ENCODE results near the gene CDH11. TPM values are rescaled to one million over a fixed set of nuclear protein-coding genes. Genes with fewer than 3 reads are reported as not detected.

The CDH11 gene
- total RNA-seq, 1 experiment from 2014 or later = 5.4 TPM

DNA sequence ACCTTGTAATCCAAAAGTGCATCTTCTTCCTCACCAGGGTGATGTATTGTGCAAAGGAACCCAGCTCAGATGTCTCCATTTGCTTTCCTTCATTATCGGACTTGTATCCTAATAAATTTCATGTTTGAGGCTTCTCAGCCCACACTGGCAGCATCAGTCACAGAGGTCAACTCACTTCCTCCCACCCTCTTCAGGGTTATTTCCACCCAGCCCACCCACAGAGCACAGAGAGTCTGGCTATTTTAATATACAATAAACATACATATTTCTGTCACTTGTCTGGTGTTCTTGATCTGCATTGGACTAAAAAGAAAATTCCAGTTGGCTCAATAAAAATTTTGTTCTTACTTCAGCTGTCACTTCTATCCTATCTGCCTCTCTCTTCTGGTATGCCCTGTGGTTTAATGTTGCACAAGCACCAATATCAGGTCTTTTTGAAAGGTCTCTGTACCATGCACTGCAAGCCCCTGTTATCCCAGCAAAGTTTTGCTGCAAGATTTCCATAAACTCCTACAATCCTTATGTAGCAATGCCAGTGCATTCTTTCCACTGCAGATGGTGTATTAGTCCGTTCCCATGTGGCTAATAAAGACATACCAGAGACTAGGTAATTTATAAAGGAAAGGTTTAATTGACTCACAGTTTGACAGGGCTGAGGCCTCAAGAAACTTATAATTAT, 201.8 kb downstream of the CDH11 start:
- no peaks in the 10 kb centered on the region for H3K79me2 ChIP-seq (ENCODE audit: insufficient read depth, low read length)
- H4K8ac ChIP-seq (replicated peaks; ENCODE audit: insufficient read length, low read depth, low read length) = no peak overlapping the region
- H2BK120ac ChIP-seq (ENCODE audit: low read depth, low read length, poor library complexity, severe bottlenecking) = no peak overlapping the region
- H2BK5ac ChIP-seq (ENCODE audit: insufficient read length, low read length) = no peak overlapping the region
- Mint-ChIP-seq H3K27me3 (ENCODE audit: low read depth) (no peaks in the 10 kb centered on the region), H3K4me3 (no peak overlapping the region), H3K4me1 (peaks cover 6 to 7% of the 10 kb centered on the region in 2 experiments), H3K36me3 (ENCODE audit: insufficient read depth in 1 of 3, low read depth in 3 of 3) (no peaks in the 10 kb centered on the region; a peak in 1 of 7 replicates), H3K9me3 (peaks cover 0 to 2% of the 10 kb centered on the region in 2 experiments; a peak in 2 of 5 replicates), H3K27ac (no peak overlapping the region)
- H3K14ac ChIP-seq (ENCODE audit: insufficient read depth, low read length) = no peak overlapping the region
- no peaks in the 10 kb centered on the region for H3K4me1 ChIP-seq (ENCODE audit: insufficient read depth, low read length)
- H3K56ac ChIP-seq (ENCODE audit: insufficient read length, low read depth, low read length) = no peak overlapping the region
- H2BK15ac ChIP-seq (ENCODE audit: low read depth, low read length) = no peak overlapping the region
- no peak overlapping the region for H3K4ac ChIP-seq (ENCODE audit: low read depth, low read length)
- H2AK5ac ChIP-seq (ENCODE audit: insufficient read length, low read length) = no peak overlapping the region
- no peak overlapping the region for H2BK20ac ChIP-seq (ENCODE audit: low read depth, low read length, poor library complexity, severe bottlenecking)
- no peak for TF ChIP-seq CTCF (conservative IDR thresholded peaks at IDR 0.05)
- no peak overlapping the region for H2BK12ac ChIP-seq (ENCODE audit: insufficient read length, low read depth, low read length)
- DNase-seq = no peak
- no CpG with 5 or more reads among the region's 2 CpGs for WGBS (ENCODE audit: extremely low coverage, insufficient read length, low lambda C conversion rate)
- H3K23ac ChIP-seq (ENCODE audit: insufficient read length, low read depth, low read length) = no peak overlapping the region
- no peaks in the 10 kb centered on the region for H3K9me3 ChIP-seq (ENCODE audit: control insufficient read depth, low read depth, low read length)
- H4K20me1 ChIP-seq (ENCODE audit: control insufficient read depth, insufficient read depth, insufficient read length) = no peaks in the 10 kb centered on the region
- no peak overlapping the region for H3K27ac ChIP-seq (ENCODE audit: insufficient read length, low read depth, low read length)
- no peaks in the 10 kb centered on the region for H3K79me1 ChIP-seq (ENCODE audit: insufficient read depth, low read depth, low read length, poor library complexity, severe bottlenecking)
- H3T11ph ChIP-seq (ENCODE audit: low read length) = no peak overlapping the region
- H3K18ac ChIP-seq (ENCODE audit: insufficient read length, low read depth, low read length) = no peak overlapping the region
- no peaks in the 10 kb centered on the region for H3K23me2 ChIP-seq (ENCODE audit: insufficient read length, low read depth, low read length, poor library complexity, severe bottlenecking)
- H2AFZ ChIP-seq (ENCODE audit: low read length) = no peak overlapping the region
- no peaks in the 10 kb centered on the region for H3K27me3 ChIP-seq (ENCODE audit: insufficient read depth, low read length)
- H3K4me2 ChIP-seq (ENCODE audit: insufficient read depth, insufficient read length, low read length) = no peak overlapping the region
- H4K5ac ChIP-seq (ENCODE audit: insufficient read length, low read depth, low read length) = no peak overlapping the region
- no peak overlapping the region for H4K91ac ChIP-seq (ENCODE audit: insufficient read length, low read depth, low read length)
- H3K9ac ChIP-seq (ENCODE audit: extremely low read depth, insufficient read length, low read length) = no peak overlapping the region
